ENCODE results near the gene KRT32.

DNA sequence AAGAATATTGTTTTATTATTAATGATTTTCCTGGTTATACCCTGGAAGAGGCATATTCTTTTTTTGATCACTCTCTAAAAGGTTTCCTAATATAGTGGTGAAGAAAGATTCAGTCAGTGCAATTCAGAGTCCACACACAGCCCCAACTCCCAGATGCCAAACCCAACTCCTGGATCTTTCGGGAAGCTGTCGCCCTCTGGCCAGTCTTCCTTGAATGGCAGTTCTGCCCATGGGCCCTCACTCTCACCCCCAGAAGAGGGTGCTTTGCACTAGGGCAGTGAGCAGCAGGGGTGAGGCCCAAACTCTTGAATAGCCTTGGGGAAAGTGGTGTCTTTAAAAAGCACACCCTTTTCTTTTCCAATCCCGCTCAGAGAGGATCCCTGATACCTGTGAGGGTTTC lies 11.0 kb downstream of the KRT32 start:
- TF ChIP-seq, protein P1, sequence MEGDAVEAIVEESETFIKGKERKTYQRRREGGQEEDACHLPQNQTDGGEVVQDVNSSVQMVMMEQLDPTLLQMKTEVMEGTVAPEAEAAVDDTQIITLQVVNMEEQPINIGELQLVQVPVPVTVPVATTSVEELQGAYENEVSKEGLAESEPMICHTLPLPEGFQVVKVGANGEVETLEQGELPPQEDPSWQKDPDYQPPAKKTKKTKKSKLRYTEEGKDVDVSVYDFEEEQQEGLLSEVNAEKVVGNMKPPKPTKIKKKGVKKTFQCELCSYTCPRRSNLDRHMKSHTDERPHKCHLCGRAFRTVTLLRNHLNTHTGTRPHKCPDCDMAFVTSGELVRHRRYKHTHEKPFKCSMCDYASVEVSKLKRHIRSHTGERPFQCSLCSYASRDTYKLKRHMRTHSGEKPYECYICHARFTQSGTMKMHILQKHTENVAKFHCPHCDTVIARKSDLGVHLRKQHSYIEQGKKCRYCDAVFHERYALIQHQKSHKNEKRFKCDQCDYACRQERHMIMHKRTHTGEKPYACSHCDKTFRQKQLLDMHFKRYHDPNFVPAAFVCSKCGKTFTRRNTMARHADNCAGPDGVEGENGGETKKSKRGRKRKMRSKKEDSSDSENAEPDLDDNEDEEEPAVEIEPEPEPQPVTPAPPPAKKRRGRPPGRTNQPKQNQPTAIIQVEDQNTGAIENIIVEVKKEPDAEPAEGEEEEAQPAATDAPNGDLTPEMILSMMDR (IDR thresholded peaks at IDR 0.05 in 8 of 11, conservative IDR thresholded peaks at IDR 0.05 in 3 of 11) = no peak
- TF ChIP-seq POLR2A (IDR thresholded peaks at IDR 0.05) = no peak
